Panc1 (cell line): ENCODE results near the gene BBS9. TPM values are rescaled to one million over a fixed set of nuclear protein-coding genes. Genes with fewer than 3 reads are reported as not detected.

Source experiments
- ATAC-seq: fragments of 200-7000 bp; cut with Tn5 transposase; 2 replicates; pipeline ENCODE4 v1.9.1; 2020; ENCODE audit warnings: mild to moderate bottlenecking, moderate library complexity
- BruUV-seq: library from RNA; stranded (reverse); fragments of 400-500 nt; replicated peaks from 2 replicates; lab custom pipeline; 2021; lab: Mats Ljungman, UMichigan
- CTCF ChIA-PET: fragments of 300-600 bp; sonication (Branson Sonifier 250); formaldehyde crosslinking; loops from one replicate; lab custom pipeline; 2022; ENCODE audit warnings: antibody characterized with exemption; lab: Charles Lee
- POLR2A ChIA-PET: fragments of 300-600 bp; sonication (Branson Sonifier 250); formaldehyde crosslinking; loops from one replicate; lab custom pipeline; 2022; ENCODE audit warnings: antibody characterized with exemption; lab: Charles Lee
- DNase-seq: peaks from one replicate; pipeline ENCODE4 v3.0.0-alpha.2; 2010; ENCODE audit warnings: low read depth, low spot score
- H3K27ac ChIP-seq: 2 replicates; pipeline ENCODE4 v1.5.1; 2011; ENCODE audit warnings: mild to moderate bottlenecking, low read length, inconsistent platforms
- H3K27me3 ChIP-seq: fragments of 200-500 bp; sonication (Bioruptor generic); 2 replicates; pipeline ENCODE4 v1.6.0; 2014; ENCODE audit warnings: low read length, inconsistent platforms; ENCODE audit not compliant: control insufficient read depth, insufficient read depth
- H3K36me3 ChIP-seq: fragments of 200-500 bp; sonication (Bioruptor generic); 2 replicates; pipeline ENCODE4 v1.5.1; 2014; ENCODE audit warnings: inconsistent platforms, mild to moderate bottlenecking, low read length, moderate library complexity; ENCODE audit not compliant: control insufficient read depth, insufficient read depth
- H3K4me1 ChIP-seq: 2 replicates; pipeline ENCODE4 v1.5.1; 2011; ENCODE audit warnings: inconsistent platforms, mild to moderate bottlenecking, low read length, moderate library complexity; ENCODE audit not compliant: control insufficient read depth, insufficient read depth
- H3K4me3 ChIP-seq, 2 experiments: 2 replicates each; pipeline ENCODE4 v1.5.1; 2011 to 2012; ENCODE audit warnings: low read depth in 2 of 2, low read length in 2 of 2, mild to moderate bottlenecking in 2 of 2, inconsistent platforms in 1 of 2, moderate library complexity in 1 of 2
- H3K9me3 ChIP-seq: fragments of 200-500 bp; sonication (Bioruptor generic); 2 replicates; pipeline ENCODE4 v1.5.1; 2014; ENCODE audit warnings: low read depth, mild to moderate bottlenecking, inconsistent platforms, low read length, moderate library complexity; ENCODE audit not compliant: control insufficient read depth, insufficient read depth
- CTCF ChIP-seq: fragments of 450-650 bp; IDR thresholded peaks from 2 replicates; pipeline ENCODE4 v1.5.1; 2017; ENCODE audit warnings: mild to moderate bottlenecking
- POLR2AphosphoS5 ChIP-seq: IDR thresholded peaks from 2 replicates; pipeline ENCODE4 v1.6.1; 2012; ENCODE audit warnings: mild to moderate bottlenecking, low read depth, low read length, moderate library complexity
- REST ChIP-seq, 2 experiments: IDR thresholded peaks; 2 replicates each; pipeline ENCODE4 v1.6.1; 2011 to 2012; ENCODE audit warnings: low read depth in 2 of 2, control low read depth in 1 of 2, low read length in 1 of 2, mild to moderate bottlenecking in 1 of 2, moderate library complexity in 1 of 2; ENCODE audit not compliant: insufficient read depth in 1 of 2
- SIN3A ChIP-seq: IDR thresholded peaks from 2 replicates; pipeline ENCODE4 v1.6.1; 2012; ENCODE audit warnings: low read depth, mild to moderate bottlenecking, low read length, moderate library complexity, borderline replicate concordance; ENCODE audit not compliant: insufficient read depth
- TCF7L2 ChIP-seq: IDR thresholded peaks from 2 replicates; pipeline ENCODE4 v1.6.1; 2011; ENCODE audit warnings: mild to moderate bottlenecking, low read depth, low read length, inconsistent platforms
- in situ Hi-C: cut with HindIII; loops from 2 replicates; pipeline ENCODE4 v1.10.0; 2016; ENCODE audit warnings: low sequenced_read_pairs, low pct_unique_long_range_greater_than_20kb
- intact Hi-C: fragments of 100-400 bp; cut with micrococcal nuclease; formaldehyde crosslinking; loops from one replicate; pipeline ENCODE4 v1.10.0; 2022; ENCODE audit not compliant: unreplicated experiment
- total RNA-seq: library from RNA; stranded (reverse); gene quantifications from one replicate; pipeline ENCODE4 v1.2.1, GENCODE V29; 2021; ENCODE audit not compliant: unreplicated experiment

Gene BBS9
- total RNA-seq, 1 experiment from 2014 or later = 6.9 TPM

GRCh38 chr7:33459340-33459751 lies 330.0 kb downstream of the BBS9 start:
- H3K4me1 ChIP-seq = no peaks in the 10 kb centered on the region
- H3K4me3 ChIP-seq = no peak overlapping the region
- H3K27me3 ChIP-seq = no peaks in the 10 kb centered on the region
- no TSS peak for BruUV-seq
- intact Hi-C loops = loop anchor here (10.0 kb wide), 1 partner anchor 435 kb away; no protein-coding TSS in a partner anchor
- no peak for TF ChIP-seq TCF7L2
- TF ChIP-seq REST (IDR thresholded peaks at IDR 0.05; ENCODE audit: insufficient read depth in 1 of 2, low read depth in 2 of 2, low read length in 1 of 2) = no peak
- TF ChIP-seq SIN3A = no peak
- TF ChIP-seq POLR2AphosphoS5 = no peak
- peak; percentile 69 for TF ChIP-seq CTCF
- no peaks in the 10 kb centered on the region for H3K36me3 ChIP-seq
- peak; percentile 89 for ATAC-seq
- ChIA-PET CTCF (interaction anchor here (1.1 kb wide), 1 partner anchor 434 kb away, joined by 3 read pairs; no protein-coding TSS in a partner anchor), POLR2A (no interaction called here)
- DNase-seq = peak; percentile 18
- in situ Hi-C loops = no loop called here
- H3K27ac ChIP-seq = no peak overlapping the region
- H3K9me3 ChIP-seq = no peaks in the 10 kb centered on the region

GRCh38 chr7:33463131-33463530 lies 333.8 kb downstream of the BBS9 start:
- BruUV-seq = no TSS peak
- Histone ChIP-seq H3K9me3 (no peaks in the 10 kb centered on the region), H3K4me1 (no peaks in the 10 kb centered on the region), H3K36me3 (no peaks in the 10 kb centered on the region), H3K27me3 (no peaks in the 10 kb centered on the region), H3K27ac (no peak overlapping the region), H3K4me3 (no peak overlapping the region)
- intact Hi-C loops (no loop called here), in situ Hi-C loops (no loop called here)
- no peak for ATAC-seq
- CTCF ChIA-PET = interaction anchor here (0.7 kb wide), 1 partner anchor 632 kb away, joined by 4 read pairs; no protein-coding TSS in a partner anchor
- TF ChIP-seq POLR2AphosphoS5 (no peak), SIN3A (no peak), TCF7L2 (no peak), REST (IDR thresholded peaks at IDR 0.05; ENCODE audit: insufficient read depth in 1 of 2, low read depth in 2 of 2, low read length in 1 of 2) (no peak), CTCF (no peak)
- POLR2A ChIA-PET = no interaction called here
- DNase-seq = no peak
